B cell (primary cell): ENCODE results near the gene EYA4. TPM values are rescaled to one million over a fixed set of nuclear protein-coding genes. Genes with fewer than 3 reads are reported as not detected.

Source experiments
- ATAC-seq: fragments of 200-7000 bp; cut with Tn5 transposase; one replicate; pipeline ENCODE4 v1.10.0; 2021; ENCODE audit warnings: low read depth, mild to moderate bottlenecking, moderate number of reproducible peaks, moderate library complexity
- CTCF ChIA-PET: fragments of 350-600 bp; sonication (Branson Sonifier 250); formaldehyde crosslinking; loops from one replicate; lab custom pipeline; 2021; ENCODE audit warnings: antibody characterized with exemption, inconsistent platforms; lab: Charles Lee
- POLR2A ChIA-PET: fragments of 350-600 bp; sonication (Branson Sonifier 250); formaldehyde crosslinking; loops from one replicate; lab custom pipeline; 2021; ENCODE audit warnings: antibody characterized with exemption; lab: Charles Lee
- DNase-seq: peaks from one replicate; pipeline ENCODE4 v3.0.0; 2013
- H2AFZ ChIP-seq: 2 replicates; pipeline ENCODE4 v1.6.1; 2012; ENCODE audit warnings: mild to moderate bottlenecking, low read depth, low read length; ENCODE audit not compliant: insufficient read depth, poor library complexity, severe bottlenecking
- H3K27ac ChIP-seq, 2 donors: 1 replicate in 1 of 2; 2 replicates in 1 of 2; pipeline ENCODE4 v1.5.1; 2012 to 2013; ENCODE audit warnings: low read length in 2 of 2, mild to moderate bottlenecking in 2 of 2, moderate library complexity in 1 of 2
- H3K27me3 ChIP-seq, 4 experiments: fragments of 200-600 bp in 1 of 4; sonication (generic) in 1 of 4; replicated peaks in 1 of 4; 1 replicate in 2 of 4; 2 replicates in 2 of 4; pipeline versions ENCODE4 v1.6.1 to v1.7.0; 2013 to 2016; ENCODE audit warnings: low read length in 3 of 4, mild to moderate bottlenecking in 2 of 4, mixed read lengths in 1 of 4, moderate library complexity in 1 of 4; ENCODE audit not compliant: insufficient read depth in 4 of 4, control insufficient read depth in 3 of 4; ENCODE audit errors: control extremely low read depth in 1 of 4
- H3K36me3 ChIP-seq, 2 experiments: replicated peaks in 1 of 2; 1 replicate in 1 of 2; 2 replicates in 1 of 2; pipeline versions ENCODE4 v1.6.1 to v1.7.1; 2013; ENCODE audit warnings: low read length in 1 of 2; ENCODE audit not compliant: insufficient read depth in 2 of 2, control insufficient read depth in 1 of 2; ENCODE audit errors: control extremely low read depth in 1 of 2, extremely low read depth in 1 of 2
- H3K4me1 ChIP-seq, 2 donors: fragments of 200-600 bp in 1 of 2; sonication (generic) in 1 of 2; 1 replicate in 1 of 2; 2 replicates in 1 of 2; pipeline versions ENCODE4 v1.5.1 to v1.6.1; 2013 to 2017; ENCODE audit warnings: low read length in 2 of 2; ENCODE audit not compliant: control insufficient read depth in 2 of 2, insufficient read depth in 2 of 2
- H3K4me2 ChIP-seq: replicated peaks from 2 replicates; pipeline ENCODE3; 2012; ENCODE audit warnings: mild to moderate bottlenecking, low read depth, low read length; ENCODE audit not compliant: poor library complexity, severe bottlenecking
- H3K4me3 ChIP-seq, 5 experiments: fragments of 200-600 bp in 1 of 5; sonication (generic) in 1 of 5; 1 replicate in 3 of 5; 2 replicates in 2 of 5; pipeline versions ENCODE4 v1.5.1 to v1.7.0; 2011 to 2016; ENCODE audit warnings: low read length in 4 of 5, mild to moderate bottlenecking in 4 of 5, low read depth in 2 of 5, control low read depth in 1 of 5, moderate library complexity in 1 of 5; ENCODE audit not compliant: insufficient read depth in 1 of 5; ENCODE audit errors: control extremely low read depth in 1 of 5, extremely low read depth in 1 of 5
- H3K79me2 ChIP-seq: fragments of 200-600 bp; sonication (generic); one replicate; pipeline ENCODE4 v1.6.0; 2016; ENCODE audit warnings: low read length; ENCODE audit not compliant: control insufficient read depth, insufficient read depth
- H3K9ac ChIP-seq: fragments of 200-600 bp; sonication (generic); 2 replicates; pipeline ENCODE4 v1.6.1; 2017; ENCODE audit warnings: mild to moderate bottlenecking, low read length, moderate library complexity
- H3K9me3 ChIP-seq, 3 donors: one replicate each; pipeline versions ENCODE4 v1.6.1 to v1.7.1; 2013; ENCODE audit warnings: low read length in 2 of 3; ENCODE audit not compliant: control insufficient read depth in 2 of 3, insufficient read depth in 1 of 3; ENCODE audit errors: control extremely low read depth in 1 of 3
- H4K20me1 ChIP-seq: 2 replicates; pipeline ENCODE4 v1.6.0; 2012; ENCODE audit warnings: mild to moderate bottlenecking, low read length; ENCODE audit not compliant: insufficient read depth, control insufficient read depth, poor library complexity, severe bottlenecking
- H3K27ac Mint-ChIP-seq: one replicate; pipeline ENCODE4 v1.8.0; 2021; ENCODE audit warnings: mixed read lengths
- H3K27me3 Mint-ChIP-seq: one replicate; pipeline ENCODE4 v1.8.0; 2021; ENCODE audit warnings: mixed read lengths
- H3K4me1 Mint-ChIP-seq: one replicate; pipeline ENCODE4 v1.8.0; 2021; ENCODE audit warnings: mixed read lengths
- H3K4me3 Mint-ChIP-seq: one replicate; pipeline ENCODE4 v1.8.0; 2021; ENCODE audit warnings: mixed read lengths
- H3K9me3 Mint-ChIP-seq: one replicate; pipeline ENCODE4 v1.8.0; 2022; ENCODE audit warnings: mixed read lengths; ENCODE audit not compliant: insufficient read depth
- CTCF ChIP-seq: fragments of 200-600 bp; IDR thresholded peaks from one replicate; pipeline ENCODE4 v1.8.0; 2022; ENCODE audit warnings: antibody characterized with exemption, mild to moderate bottlenecking
- EZH2 ChIP-seq: IDR thresholded peaks from 2 replicates; pipeline ENCODE4 v1.6.1; 2012; ENCODE audit warnings: borderline replicate concordance, low read depth, mild to moderate bottlenecking, moderate library complexity, low read length; ENCODE audit not compliant: insufficient read depth, poor library complexity, severe bottlenecking
- WGBS: methylation state at CpG from one replicate; pipeline ENCODE4 v1.1.5; 2013; ENCODE audit warnings: missing lambda C conversion rate; ENCODE audit not compliant: insufficient coverage; 5-methylcytosine and 5-hydroxymethylcytosine counted together
- intact Hi-C: fragments of 100-400 bp; cut with micrococcal nuclease; formaldehyde crosslinking; loops from one replicate; pipeline ENCODE4 v1.10.0; 2022
- polyA plus RNA-seq: library from polyadenylated mRNA; depleted of rRNA; stranded (reverse); fragments of >200 nt; gene quantifications from 2 replicates; pipeline ENCODE4 v1.2.3, GENCODE V29; 2012
- total RNA-seq, 2 donors: library from RNA; stranded (reverse); fragments of 120-200 nt in 1 of 2; gene quantifications; 1 replicate in 1 of 2; 2 replicates in 1 of 2; pipeline versions ENCODE4 v1.2.3 to v1.2.4, GENCODE V29; 2013 to 2022

The EYA4 gene
- total and polyA plus RNA-seq, 2 donors (not counting 1 experiment from before 2014, with no cell fraction given) = 0.49 TPM; not detected in 1

- 80% methylated on average over 2 of the region's 3 CpGs for WGBS
- Histone ChIP-seq H2AFZ (no peak overlapping the region), H3K79me2 (no peaks in the 10 kb centered on the region), H3K4me2 (no peak overlapping the region), H3K27me3 (peaks cover 0 to 5% (median 0%) of the 10 kb centered on the region in 4 experiments), H3K9ac (no peak overlapping the region), H3K4me1 (no peaks in the 10 kb centered on the region), H3K27ac (no peak overlapping the region), H3K4me3 (no peak overlapping the region), H3K9me3 (no peaks in the 10 kb centered on the region), H4K20me1 (no peaks in the 10 kb centered on the region), H3K36me3 (no peaks in the 10 kb centered on the region)
- Mint-ChIP-seq H3K4me1 (no peaks in the 10 kb centered on the region), H3K27ac (no peak overlapping the region), H3K4me3 (no peak overlapping the region), H3K27me3 (peaks cover 18% of the 10 kb centered on the region), H3K9me3 (no peaks in the 10 kb centered on the region)
- CTCF ChIA-PET = no interaction called here
- ATAC-seq (no peak), DNase-seq (no peak)
- no peak for TF ChIP-seq EZH2
- no peak for TF ChIP-seq CTCF
- POLR2A ChIA-PET = no interaction called here
- intact Hi-C loops = no loop called here
Observed at GRCh38 chr6:133499662-133500061, 258.5 kb downstream of the EYA4 start.

- Histone ChIP-seq H3K79me2 (no peaks in the 10 kb centered on the region), H3K9ac (no peak overlapping the region), H4K20me1 (no peaks in the 10 kb centered on the region), H3K27me3 (peaks cover 0 to 5% (median 0%) of the 10 kb centered on the region in 4 experiments), H3K4me3 (no peak overlapping the region), H3K36me3 (no peaks in the 10 kb centered on the region), H3K4me2 (no peak overlapping the region), H3K9me3 (no peaks in the 10 kb centered on the region), H2AFZ (no peak overlapping the region), H3K27ac (no peak overlapping the region), H3K4me1 (no peaks in the 10 kb centered on the region)
- ATAC-seq (no peak), DNase-seq (no peak)
- 100% methylated on average over 2 of the region's 4 CpGs for WGBS
- ChIA-PET POLR2A (no interaction called here), CTCF (no interaction called here)
- Mint-ChIP-seq H3K27ac (no peak overlapping the region), H3K4me1 (no peaks in the 10 kb centered on the region), H3K4me3 (no peak overlapping the region), H3K27me3 (peaks cover 18% of the 10 kb centered on the region), H3K9me3 (no peaks in the 10 kb centered on the region)
- intact Hi-C loops = no loop called here
- TF ChIP-seq EZH2 (no peak), CTCF (no peak)
Observed at GRCh38 chr6:133501675-133502270, 260.6 kb downstream of the EYA4 start.
